ENCODE data around the gene LIN7B. TPM values are rescaled to one million over a fixed set of nuclear protein-coding genes. Genes with fewer than 3 reads are reported as not detected.

Gene LIN7B
- total RNA-seq, 1 experiment from 2014 or later = 11.8 TPM

GRCh38 chr19:49070416-49070815 lies 43.8 kb upstream of the LIN7B start:
- no peaks in the 10 kb centered on the region for H3K9me3 ChIP-seq
- no peaks in the 10 kb centered on the region for H3K27me3 ChIP-seq (replicated peaks; ENCODE audit: control insufficient read depth, insufficient read depth, low read length)
- DNase-seq = no peak
- no peak overlapping the region for H3K4me3 ChIP-seq (ENCODE audit: low read depth, low read length)
- intact Hi-C loops (cut with micrococcal nuclease; ENCODE audit: unreplicated experiment) = loop anchor here (5.0 kb wide), 2 partner anchors 78 to 283 kb away; partner anchors contain the start of genes GYS1 and RUVBL2
- Mint-ChIP-seq H3K27ac (ENCODE audit: unreplicated experiment) (no peak overlapping the region), H3K36me3 (ENCODE audit: insufficient read depth, unreplicated experiment) (peaks cover 19% of the 10 kb centered on the region), H3K9me3 (ENCODE audit: unreplicated experiment) (peaks cover 22% of the 10 kb centered on the region), H3K27me3 (ENCODE audit: insufficient read depth, unreplicated experiment) (no peaks in the 10 kb centered on the region), H3K4me1 (ENCODE audit: low read depth, unreplicated experiment) (peaks cover 39% of the 10 kb centered on the region), H3K4me3 (ENCODE audit: unreplicated experiment) (peak overlapping the region; percentile 6)
- TF ChIP-seq CTCF (IDR thresholded peaks at IDR 0.05; ENCODE audit: insufficient read depth in 1 of 2, low read depth in 1 of 2, low read length in 1 of 2, severe bottlenecking in 1 of 2, unreplicated experiment in 1 of 2) = no peak
- CTCF ChIA-PET = no interaction called here
- BruUV-seq (replicated peaks) = no TSS peak
- peaks cover 29% of the 10 kb centered on the region for H3K4me1 ChIP-seq
- POLR2A ChIA-PET = no interaction called here
- no peaks in the 10 kb centered on the region for H3K36me3 ChIP-seq (ENCODE audit: control insufficient read depth, insufficient read depth, low read length)

- peaks cover 17% of the 10 kb centered on the region for H3K4me1 ChIP-seq
- ChIA-PET POLR2A (no interaction called here), CTCF (interaction anchor here (0.6 to 1.0 kb wide), 4 partner anchors 78 to 1497 kb away, joined by 3 to 4 read pairs (median 3); partner anchors contain the start of gene RUVBL2)
- Mint-ChIP-seq H3K4me1 (ENCODE audit: low read depth, unreplicated experiment) (peaks cover 25% of the 10 kb centered on the region), H3K4me3 (ENCODE audit: unreplicated experiment) (peak overlapping the region; percentile 78), H3K36me3 (ENCODE audit: insufficient read depth, unreplicated experiment) (peaks cover 19% of the 10 kb centered on the region), H3K27me3 (ENCODE audit: insufficient read depth, unreplicated experiment) (no peaks in the 10 kb centered on the region), H3K9me3 (ENCODE audit: unreplicated experiment) (peaks cover 22% of the 10 kb centered on the region), H3K27ac (ENCODE audit: unreplicated experiment) (peak overlapping the region; percentile 83)
- no peaks in the 10 kb centered on the region for H3K27me3 ChIP-seq (replicated peaks; ENCODE audit: control insufficient read depth, insufficient read depth, low read length)
- H3K4me3 ChIP-seq (ENCODE audit: low read depth, low read length) = peak overlapping the region; percentile 55
- intact Hi-C loops (cut with micrococcal nuclease; ENCODE audit: unreplicated experiment) = loop anchor here (5.0 kb wide), 2 partner anchors 80 to 285 kb away; partner anchors contain the start of genes GYS1 and RUVBL2
- no peaks in the 10 kb centered on the region for H3K36me3 ChIP-seq (ENCODE audit: control insufficient read depth, insufficient read depth, low read length)
- no peak for TF ChIP-seq CTCF (IDR thresholded peaks at IDR 0.05; ENCODE audit: insufficient read depth in 1 of 2, low read depth in 1 of 2, low read length in 1 of 2, severe bottlenecking in 1 of 2, unreplicated experiment in 1 of 2)
- BruUV-seq (replicated peaks) = no TSS peak
- DNase-seq = peak; percentile 88 to 92
- H3K9me3 ChIP-seq = no peaks in the 10 kb centered on the region
Measured at GRCh38 chr19:49071860-49072547, 42.2 kb upstream of the LIN7B start.

GRCh38 chr19:49073514-49074378 lies 40.4 kb upstream of the LIN7B start:
- BruUV-seq (replicated peaks) = no TSS peak
- H3K4me3 Mint-ChIP-seq (ENCODE audit: unreplicated experiment) = peak overlapping the region; percentile 78
- Histone ChIP-seq H3K4me1 (peaks cover 11% of the 10 kb centered on the region), H3K27me3 (replicated peaks; ENCODE audit: control insufficient read depth, insufficient read depth, low read length) (no peaks in the 10 kb centered on the region), H3K9me3 (no peaks in the 10 kb centered on the region), H3K4me3 (ENCODE audit: low read depth, low read length) (no peak overlapping the region), H3K36me3 (ENCODE audit: control insufficient read depth, insufficient read depth, low read length) (no peaks in the 10 kb centered on the region)
- TF ChIP-seq CTCF (IDR thresholded peaks at IDR 0.05; ENCODE audit: insufficient read depth in 1 of 2, low read depth in 1 of 2, low read length in 1 of 2, severe bottlenecking in 1 of 2, unreplicated experiment in 1 of 2) = peak; percentile 44 to 53
- peak; percentile 59 to 72 for DNase-seq
- peaks cover 17% of the 10 kb centered on the region for H3K4me1 Mint-ChIP-seq (ENCODE audit: low read depth, unreplicated experiment)
- peaks cover 15% of the 10 kb centered on the region for H3K9me3 Mint-ChIP-seq (ENCODE audit: unreplicated experiment)
- CTCF ChIA-PET = interaction anchor here (0.6 to 1.8 kb wide), 15 partner anchors 9 to 155 kb away, joined by 3 to 16 read pairs (median 8); partner anchors contain the start of genes CGB7, GYS1, NTF4 and RUVBL2
- intact Hi-C loops (cut with micrococcal nuclease; ENCODE audit: unreplicated experiment) = loop anchor here (1.0 to 5.0 kb wide), 3 partner anchors 56 to 286 kb away; partner anchors contain the start of genes GYS1, LHB and RUVBL2
- peaks cover 19% of the 10 kb centered on the region for H3K36me3 Mint-ChIP-seq (ENCODE audit: insufficient read depth, unreplicated experiment)
- POLR2A ChIA-PET = interaction anchor here (0.7 to 1.3 kb wide), 2 partner anchors 9 to 54 kb away, joined by 3 to 7 read pairs; partner anchors contain the start of gene NTF4
- H3K27me3 Mint-ChIP-seq (ENCODE audit: insufficient read depth, unreplicated experiment) = no peaks in the 10 kb centered on the region
- H3K27ac Mint-ChIP-seq (ENCODE audit: unreplicated experiment) = peak overlapping the region; percentile 60
